Esophagus (tissue), 2 donors: ENCODE measurements around the gene VTI1A. TPM values are rescaled to one million over a fixed set of nuclear protein-coding genes. Genes with fewer than 3 reads are reported as not detected.
"Not testable (repeated sequence)": the region's sequence is repeated elsewhere in the genome, so short reads cannot be mapped to it uniquely, and the experiment has no call there.

ENCODE experiments used
- H3K27ac ChIP-seq, 2 donors: one replicate each; pipeline ENCODE4 v1.5.1; 2013; ENCODE audit warnings: low read depth in 2 of 2, mild to moderate bottlenecking in 2 of 2, inconsistent platforms in 1 of 2, low read length in 1 of 2, moderate library complexity in 1 of 2
- H3K27me3 ChIP-seq, 2 donors: one replicate each; pipeline ENCODE4 v1.6.1; 2013; ENCODE audit warnings: low read length in 2 of 2, control low read depth in 1 of 2, mild to moderate bottlenecking in 1 of 2; ENCODE audit not compliant: insufficient read depth in 2 of 2, control insufficient read depth in 1 of 2
- H3K36me3 ChIP-seq, 2 donors: one replicate each; pipeline ENCODE4 v1.6.1; 2013; ENCODE audit warnings: low read length in 1 of 2; ENCODE audit not compliant: control insufficient read depth in 2 of 2, insufficient read depth in 2 of 2
- H3K4me1 ChIP-seq, 2 donors: one replicate each; pipeline ENCODE4 v1.6.1; 2013; ENCODE audit warnings: low read length in 1 of 2; ENCODE audit not compliant: control insufficient read depth in 2 of 2, insufficient read depth in 2 of 2
- H3K4me3 ChIP-seq, 2 donors: one replicate each; pipeline ENCODE4 v1.5.1; 2013; ENCODE audit warnings: low read length in 2 of 2, mild to moderate bottlenecking in 2 of 2, low read depth in 1 of 2, moderate library complexity in 1 of 2
- H3K9me3 ChIP-seq, 2 donors: one replicate each; pipeline ENCODE4 v1.6.1; 2013; ENCODE audit warnings: mild to moderate bottlenecking in 2 of 2, low read depth in 1 of 2, low read length in 1 of 2, moderate library complexity in 1 of 2; ENCODE audit not compliant: control insufficient read depth in 2 of 2, insufficient read depth in 1 of 2
- WGBS, 2 donors: extraction: QIAGEN DNeasy Blood & Tissue Kit; methylation state at CpG; one replicate each; pipeline ENCODE4 v1.1.7; 2013; 5-methylcytosine and 5-hydroxymethylcytosine counted together
- polyA plus RNA-seq, 2 donors: library from polyadenylated mRNA; stranded (reverse); fragments of 200-250 nt; gene quantifications; one replicate each; pipeline ENCODE4 v1.2.3, GENCODE V29; 2013
- donor health status: healthy with polysubstance abuse.
- donor health status: Bipolar disorder and iron deficiency.

Gene VTI1A
- polyA plus RNA-seq, 2 donors: 10.6 to 11.5 TPM

DNA sequence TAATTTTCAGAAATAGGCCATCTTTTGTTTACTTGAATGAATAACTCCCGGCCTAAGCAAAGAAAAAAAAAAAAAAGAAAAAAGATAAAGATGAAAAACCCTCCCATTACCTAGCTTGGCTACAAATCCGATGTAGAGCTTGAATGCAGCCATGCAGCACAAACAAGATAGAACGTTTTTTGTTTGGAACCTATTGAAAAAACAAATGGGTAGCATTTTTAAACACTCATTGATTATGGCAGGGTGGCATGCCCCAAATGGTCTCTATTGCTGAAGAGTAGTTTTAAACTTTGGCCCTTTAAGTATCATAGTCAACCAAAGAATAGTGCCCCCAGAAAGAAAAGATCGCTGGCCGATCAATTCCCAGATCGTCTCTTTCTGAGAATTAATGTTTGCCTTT is 84.4 kb downstream of the VTI1A start:
- Histone ChIP-seq H3K9me3 (no peaks in the 10 kb centered on the region), H3K27ac (no peak overlapping the region), H3K36me3 (no peaks in the 10 kb centered on the region), H3K4me3 (no peak overlapping the region), H3K4me1 (peaks cover 0 to 2% of the 10 kb centered on the region in 2 donors), H3K27me3 (no peaks in the 10 kb centered on the region)
- WGBS, 2 donors: 79 to 84% methylated on average over 6 of the region's 6 CpGs

GRCh38 chr10:112532189-112532588 is 85.2 kb downstream of the VTI1A start:
- H3K27ac ChIP-seq: no peak overlapping the region
- H3K9me3 ChIP-seq: no peaks in the 10 kb centered on the region
- no peaks in the 10 kb centered on the region for H3K27me3 ChIP-seq
- peaks cover 0 to 2% of the 10 kb centered on the region in 2 donors for H3K4me1 ChIP-seq
- no peak overlapping the region for H3K4me3 ChIP-seq
- WGBS, 2 donors: 67 to 77% methylated on average over 6 of the region's 6 CpGs
- H3K36me3 ChIP-seq: no peaks in the 10 kb centered on the region

DNA sequence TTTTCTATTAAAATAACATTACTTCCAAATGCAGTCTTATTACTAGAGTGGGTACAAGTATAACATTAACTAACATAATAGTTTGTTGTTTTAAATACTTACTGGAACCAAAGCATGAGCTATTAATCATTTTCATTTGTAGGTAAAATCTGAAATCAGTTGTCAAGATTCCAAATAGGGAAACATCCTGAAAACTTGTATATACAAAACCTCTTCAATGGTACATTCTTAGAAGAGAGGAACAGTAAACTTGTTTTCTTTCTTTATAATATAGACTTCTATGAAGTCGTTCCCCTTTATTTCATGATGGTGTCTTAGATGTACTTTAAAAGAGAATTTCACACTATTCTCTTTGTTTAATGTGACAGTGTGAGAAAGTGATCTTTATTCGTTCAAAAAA is 85.9 kb downstream of the VTI1A start:
- Histone ChIP-seq H3K4me3 (no peak overlapping the region), H3K4me1 (peaks cover 0 to 2% of the 10 kb centered on the region in 2 donors), H3K36me3 (no peaks in the 10 kb centered on the region), H3K27me3 (no peaks in the 10 kb centered on the region), H3K27ac (no peak overlapping the region), H3K9me3 (no peaks in the 10 kb centered on the region)
- WGBS, 2 donors: 76 to 77% methylated on average over 2 of the region's 2 CpGs

GRCh38 chr10:112533916-112534315 is 86.9 kb downstream of the VTI1A start:
- 67 to 79% methylated on average over 1 of the region's 1 CpG for WGBS, 2 donors
- H3K27me3 ChIP-seq: no peaks in the 10 kb centered on the region
- no peak overlapping the region for H3K4me3 ChIP-seq
- peaks cover 0 to 2% of the 10 kb centered on the region in 2 donors for H3K4me1 ChIP-seq
- no peaks in the 10 kb centered on the region for H3K9me3 ChIP-seq
- H3K36me3 ChIP-seq: no peaks in the 10 kb centered on the region
- no peak overlapping the region for H3K27ac ChIP-seq

DNA sequence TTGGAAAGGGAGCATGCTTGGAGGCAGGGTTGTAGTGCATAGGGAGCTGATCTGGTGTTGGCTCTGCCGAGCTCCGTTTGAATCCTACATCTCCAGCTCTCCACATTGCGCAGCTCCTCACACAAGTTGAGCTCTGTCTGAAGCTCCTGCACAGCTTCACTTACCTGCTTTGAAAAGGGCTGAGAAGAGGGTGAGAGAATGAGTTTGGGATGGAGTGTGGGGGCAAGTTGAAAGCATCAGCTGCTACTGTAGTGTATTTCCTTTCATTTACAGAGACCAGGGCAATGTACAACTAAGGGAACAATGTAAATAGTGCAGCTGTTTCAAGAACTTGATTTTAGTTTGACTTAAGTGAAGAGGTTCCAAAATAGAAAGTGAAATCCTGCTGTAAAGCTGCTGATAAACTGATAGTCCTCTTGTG is 88.5 kb downstream of the VTI1A start:
- H3K4me1 ChIP-seq: peaks cover 0 to 2% of the 10 kb centered on the region in 2 donors
- H3K36me3 ChIP-seq: no peaks in the 10 kb centered on the region
- 65 to 73% methylated on average over 3 of the region's 3 CpGs for WGBS, 2 donors
- H3K27ac ChIP-seq: no peak overlapping the region
- no peak overlapping the region for H3K4me3 ChIP-seq
- H3K9me3 ChIP-seq: no peaks in the 10 kb centered on the region
- no peaks in the 10 kb centered on the region for H3K27me3 ChIP-seq

DNA sequence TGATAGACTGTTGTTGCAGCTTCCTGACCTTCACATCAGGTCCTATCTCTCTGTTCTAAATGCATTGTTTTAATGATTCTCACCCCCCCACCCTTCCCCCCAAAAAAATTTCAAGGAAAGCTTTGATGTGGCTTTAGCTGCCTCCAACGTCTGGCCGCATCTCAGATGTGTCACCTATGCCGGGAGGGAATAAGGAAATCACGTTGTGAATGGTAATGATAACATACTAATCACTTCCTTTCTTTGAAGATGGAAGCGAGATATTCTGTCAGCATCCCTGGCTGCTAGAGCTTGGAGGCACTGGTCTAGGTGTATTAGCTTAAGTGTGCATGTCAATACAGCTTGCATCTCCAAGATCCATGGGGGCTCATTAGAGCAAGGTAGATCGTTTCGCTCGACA is 89.6 kb downstream of the VTI1A start:
- Histone ChIP-seq H3K27ac (no peak overlapping the region), H3K4me3 (no peak overlapping the region)
- WGBS, 2 donors: 90 to 91% methylated on average over 8 of the region's 8 CpGs

GRCh38 chr10:112538168-112538567 is 91.2 kb downstream of the VTI1A start:
- H3K27me3 ChIP-seq: no peaks in the 10 kb centered on the region
- no peaks in the 10 kb centered on the region for H3K9me3 ChIP-seq
- no peak overlapping the region for H3K4me3 ChIP-seq
- WGBS, 2 donors: 92 to 93% methylated on average over 7 of the region's 7 CpGs
- H3K27ac ChIP-seq: no peak overlapping the region
- peaks cover 0 to 2% of the 10 kb centered on the region in 2 donors for H3K36me3 ChIP-seq
- H3K4me1 ChIP-seq: peaks cover 0 to 2% of the 10 kb centered on the region in 2 donors

More for the DNA sequence above, 89.6 kb downstream of the VTI1A start:
- Histone ChIP-seq H3K4me1 (peaks cover 0 to 2% of the 10 kb centered on the region in 2 donors), H3K36me3 (no peaks in the 10 kb centered on the region), H3K9me3 (no peaks in the 10 kb centered on the region), H3K27me3 (no peaks in the 10 kb centered on the region)

- Histone ChIP-seq H3K4me1 (peaks cover 0 to 2% of the 10 kb centered on the region in 2 donors), H3K36me3 (peaks cover 0 to 2% of the 10 kb centered on the region in 2 donors), H3K27me3 (no peaks in the 10 kb centered on the region), H3K9me3 (no peaks in the 10 kb centered on the region), H3K27ac (no peak overlapping the region), H3K4me3 (no peak overlapping the region)
- 90 to 98% methylated on average over 3 of the region's 3 CpGs for WGBS, 2 donors
These were observed 92.3 kb downstream of the VTI1A start for GRCh38 chr10:112539340-112539739.

DNA sequence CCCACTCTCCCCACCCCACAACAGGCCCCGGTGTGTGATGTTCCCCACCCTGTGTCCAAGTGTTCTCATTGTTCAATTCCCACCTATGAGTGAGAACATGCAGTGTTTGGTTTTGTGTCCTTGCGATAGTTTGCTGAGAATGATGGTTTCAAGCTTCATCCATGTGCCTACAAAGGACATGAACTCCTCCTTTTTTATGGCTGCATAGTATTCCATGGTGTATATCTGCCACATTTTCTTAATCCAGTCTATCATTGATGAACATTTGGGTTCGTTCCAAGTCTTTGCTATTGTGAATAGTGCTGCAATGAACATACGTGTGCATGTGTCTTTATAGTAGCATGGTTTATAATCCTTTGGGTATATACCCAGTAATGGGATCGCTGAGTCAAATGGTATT is 95.8 kb downstream of the VTI1A start:
- not testable (repeated sequence) for H3K4me3 ChIP-seq, H3K9me3 ChIP-seq, H3K4me1 ChIP-seq, H3K27me3 ChIP-seq, H3K27ac ChIP-seq, H3K36me3 ChIP-seq
- 93 to 99% methylated on average over 5 of the region's 5 CpGs for WGBS, 2 donors

DNA sequence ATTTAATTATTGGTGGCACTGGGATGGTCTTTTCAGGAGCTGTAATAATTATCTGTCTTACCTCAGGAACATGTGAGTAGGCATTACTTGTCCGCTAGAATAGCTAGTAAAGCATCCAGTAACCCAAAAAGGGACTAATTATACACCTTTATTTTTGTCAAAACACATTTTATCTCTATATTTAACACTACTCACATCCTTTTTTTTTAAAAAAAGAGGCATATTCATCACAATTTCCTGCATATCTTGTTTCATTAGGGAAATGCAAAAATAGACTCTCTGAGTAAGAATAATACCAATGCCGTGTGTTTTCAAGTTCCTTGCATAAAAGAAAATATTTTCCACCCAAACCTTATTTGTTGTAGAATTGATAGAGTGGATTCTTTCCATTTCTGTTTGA is 99.5 kb downstream of the VTI1A start:
- no peaks in the 10 kb centered on the region for H3K27me3 ChIP-seq
- H3K4me3 ChIP-seq: no peak overlapping the region
- no peaks in the 10 kb centered on the region for H3K4me1 ChIP-seq
- no peak overlapping the region for H3K27ac ChIP-seq
- H3K36me3 ChIP-seq: peaks cover 0 to 2% of the 10 kb centered on the region in 2 donors
- H3K9me3 ChIP-seq: no peaks in the 10 kb centered on the region
- 77 to 79% methylated on average over 2 of the region's 2 CpGs for WGBS, 2 donors
